Peyer's patch (tissue), 4 donors: ENCODE data around the gene DNAJB1.
"Not testable (repeated sequence)": the region's sequence is repeated elsewhere in the genome, so short reads cannot be mapped to it uniquely, and the experiment has no call there.

Source experiments
- CTCF ChIP-seq, 6 experiments: fragments of 450-650 bp in 4 of 6; fragments of 200-600 bp in 2 of 6; sonication (generic) in 1 of 6; IDR thresholded peaks; one replicate each; pipeline ENCODE4 v1.5.1; 2017 to 2019; ENCODE audit warnings: antibody characterized with exemption in 6 of 6, mild to moderate bottlenecking in 3 of 6, moderate library complexity in 1 of 6
- POLR2A ChIP-seq, 2 donors: fragments of 450-650 bp; IDR thresholded peaks; one replicate each; pipeline ENCODE4 v1.5.1; 2017; ENCODE audit warnings: antibody characterized with exemption in 2 of 2, mild to moderate bottlenecking in 2 of 2, moderate library complexity in 2 of 2

- TF ChIP-seq POLR2A, CTCF (IDR thresholded peaks at IDR 0.05): not testable (repeated sequence)
Observed at GRCh38 chr19:14552006-14552360, 33.8 kb upstream of the DNAJB1 start.
